NCI-H1048 (cell line): ENCODE data around the gene LMO2.
"Not testable (repeated sequence)": the region's sequence is repeated elsewhere in the genome, so short reads cannot be mapped to it uniquely, and the experiment has no call there.

Experiments used
- DNase-seq: peaks from one replicate; lab custom pipeline; 2025; lab: John Stamatoyannopoulos, UW

The LMO2 gene

GRCh38 chr11:33861386-33861785, 30.5 kb downstream of the LMO2 start:
- no peak for DNase-seq

GRCh38 chr11:33860926-33861325, 30.9 kb downstream of the LMO2 start:
- DNase-seq = no peak

GRCh38 chr11:33859306-33859705, 32.6 kb downstream of the LMO2 start:
- no peak for DNase-seq

- DNase-seq = peak; percentile 49
These were observed 33.9 kb downstream of the LMO2 start for GRCh38 chr11:33857933-33858371.

- no peak for DNase-seq
These were observed 36.4 kb downstream of the LMO2 start for GRCh38 chr11:33855500-33855899.

GRCh38 chr11:33848717-33849390, 43.0 kb downstream of the LMO2 start:
- DNase-seq = no peak

- no peak for DNase-seq
These were observed 44.6 kb downstream of the LMO2 start for GRCh38 chr11:33847251-33847650.

GRCh38 chr11:33844236-33844635, 47.6 kb downstream of the LMO2 start:
- DNase-seq = no peak

GRCh38 chr11:33843018-33843417, 48.9 kb downstream of the LMO2 start:
- no peak for DNase-seq

- no peak for DNase-seq
These were observed 49.5 kb downstream of the LMO2 start for GRCh38 chr11:33842236-33842915.

- not testable (repeated sequence) for DNase-seq
These were observed 53.6 kb downstream of the LMO2 start for GRCh38 chr11:33838234-33838633.

GRCh38 chr11:33837334-33837733, 54.5 kb downstream of the LMO2 start:
- DNase-seq = not testable (repeated sequence)

GRCh38 chr11:33835143-33835878, 56.6 kb downstream of the LMO2 start:
- DNase-seq = no peak

- no peak for DNase-seq
These were observed 59.2 kb downstream of the LMO2 start for GRCh38 chr11:33832676-33833075.

- no peak for DNase-seq
These were observed 60.8 kb downstream of the LMO2 start for GRCh38 chr11:33830903-33831648.

- no peak for DNase-seq
These were observed 62.3 kb downstream of the LMO2 start for GRCh38 chr11:33829430-33830141.

- DNase-seq = no peak
These were observed 63.1 kb downstream of the LMO2 start for GRCh38 chr11:33828604-33829429.

- DNase-seq = no peak
These were observed 64.7 kb downstream of the LMO2 start for GRCh38 chr11:33827206-33827605.

GRCh38 chr11:33825854-33826560, 65.9 kb downstream of the LMO2 start:
- DNase-seq = no peak

- not testable (repeated sequence) for DNase-seq
These were observed 68.9 kb downstream of the LMO2 start for GRCh38 chr11:33822981-33823380.
